HG03439 (cell line): ENCODE measurements around the gene FGF1.
A peak's percentile ranks its signal among the peaks of the same experiment; 100 is the strongest.

ENCODE experiments used
- ATAC-seq: cut with Tn5 transposase; IDR thresholded peaks from one replicate; pipeline ENCODE4 v1.9.1; 2021; ENCODE audit warnings: mild to moderate bottlenecking, moderate library complexity; ENCODE audit not compliant: unreplicated experiment

The FGF1 gene

GRCh38 chr5:142685418-142686209 lies at the start of gene FGF1:
Gene FGF1, minus strand, starts transcription at chr5:142686090. Its CDS starts 71,963 bp downstream, at chr5:142614127.
- no peak for ATAC-seq

- ATAC-seq, result no peak
These were observed 41.8 kb upstream of the FGF1 start for GRCh38 chr5:142727735-142728047.

- ATAC-seq, result no peak
These were observed 40.4 kb upstream of the FGF1 start for GRCh38 chr5:142726188-142726731.

- ATAC-seq, result no peak
These were observed 39.6 kb upstream of the FGF1 start for GRCh38 chr5:142725231-142726187.

- ATAC-seq, result no peak
These were observed 38.9 kb upstream of the FGF1 start for GRCh38 chr5:142724821-142725220.

- ATAC-seq, result no peak
These were observed 37.0 kb upstream of the FGF1 start for GRCh38 chr5:142722896-142723295.

- ATAC-seq, result no peak
These were observed 36.3 kb upstream of the FGF1 start for GRCh38 chr5:142722146-142722545.

GRCh38 chr5:142720641-142721271 lies 34.9 kb upstream of the FGF1 start:
- ATAC-seq, result no peak

GRCh38 chr5:142719836-142720370 lies 34.0 kb upstream of the FGF1 start:
- no peak for ATAC-seq

GRCh38 chr5:142717582-142718215 lies 31.8 kb upstream of the FGF1 start:
- no peak for ATAC-seq

GRCh38 chr5:142716963-142717362 lies 31.1 kb upstream of the FGF1 start:
- no peak for ATAC-seq

GRCh38 chr5:142715291-142715690 lies 29.4 kb upstream of the FGF1 start:
- ATAC-seq, result no peak

GRCh38 chr5:142713121-142713706 lies 27.3 kb upstream of the FGF1 start:
- ATAC-seq, result peak; percentile 97

- no peak for ATAC-seq
These were observed 17.3 kb upstream of the FGF1 start for GRCh38 chr5:142703153-142703552.

- no peak for ATAC-seq
These were observed 15.9 kb upstream of the FGF1 start for GRCh38 chr5:142701673-142702311.

- ATAC-seq, result no peak
These were observed 14.7 kb upstream of the FGF1 start for GRCh38 chr5:142700566-142700965.

- ATAC-seq, result peak; percentile 59
These were observed 13.4 kb upstream of the FGF1 start for GRCh38 chr5:142699184-142699720.

GRCh38 chr5:142698447-142699183 lies 12.7 kb upstream of the FGF1 start:
- ATAC-seq, result no peak
